H9 (cell line): ENCODE data around the gene GABBR2. TPM values are rescaled to one million over a fixed set of nuclear protein-coding genes. Genes with fewer than 3 reads are reported as not detected.

ENCODE experiments used
- DNase-seq: peaks from one replicate; pipeline ENCODE4 v3.0.0-alpha.2; 2017
- H2AFZ ChIP-seq: one replicate; pipeline ENCODE4 v1.6.1; 2013; ENCODE audit warnings: mild to moderate bottlenecking, low read length, control low read depth, moderate library complexity
- H2AK5ac ChIP-seq: 2 replicates; pipeline ENCODE4 v1.6.1; 2013; ENCODE audit warnings: low read length, control low read depth, mixed read lengths; ENCODE audit not compliant: insufficient read length
- H2BK120ac ChIP-seq: one replicate; pipeline ENCODE4 v1.6.1; 2013; ENCODE audit warnings: low read depth, mild to moderate bottlenecking, low read length, control low read depth, inconsistent platforms; ENCODE audit not compliant: poor library complexity, severe bottlenecking
- H2BK12ac ChIP-seq: 2 replicates; pipeline ENCODE4 v1.6.1; 2013; ENCODE audit warnings: low read length, control low read depth, mixed read lengths, low read depth; ENCODE audit not compliant: insufficient read length
- H2BK15ac ChIP-seq: 2 replicates; pipeline ENCODE4 v1.6.1; 2013; ENCODE audit warnings: low read depth, low read length, control low read depth
- H2BK20ac ChIP-seq: one replicate; pipeline ENCODE4 v1.6.1; 2013; ENCODE audit warnings: low read depth, mild to moderate bottlenecking, low read length, control low read depth, inconsistent platforms; ENCODE audit not compliant: poor library complexity, severe bottlenecking
- H2BK5ac ChIP-seq: 2 replicates; pipeline ENCODE4 v1.6.1; 2013; ENCODE audit warnings: low read length, control low read depth, mixed read lengths; ENCODE audit not compliant: insufficient read length
- H3K14ac ChIP-seq: 2 replicates; pipeline ENCODE4 v1.6.1; 2013; ENCODE audit warnings: low read length, control low read depth; ENCODE audit not compliant: insufficient read depth
- H3K18ac ChIP-seq: 2 replicates; pipeline ENCODE4 v1.6.1; 2013; ENCODE audit warnings: low read depth, mild to moderate bottlenecking, mixed read lengths, low read length, control low read depth; ENCODE audit not compliant: insufficient read length
- H3K23ac ChIP-seq: 2 replicates; pipeline ENCODE4 v1.6.1; 2013; ENCODE audit warnings: low read length, control low read depth, mixed read lengths, low read depth; ENCODE audit not compliant: insufficient read length
- H3K23me2 ChIP-seq: 2 replicates; pipeline ENCODE4 v1.6.1; 2013; ENCODE audit warnings: low read depth, mild to moderate bottlenecking, mixed read lengths, low read length, control low read depth; ENCODE audit not compliant: insufficient read length, poor library complexity, severe bottlenecking
- H3K27ac ChIP-seq: 2 replicates; pipeline ENCODE4 v1.5.1; 2013; ENCODE audit warnings: low read length, control low read depth, mixed read lengths, low read depth; ENCODE audit not compliant: insufficient read length
- H3K27me3 ChIP-seq: 2 replicates; pipeline ENCODE4 v1.6.1; 2013; ENCODE audit warnings: low read length, control low read depth, inconsistent platforms; ENCODE audit not compliant: insufficient read depth
- H3K4ac ChIP-seq: 2 replicates; pipeline ENCODE4 v1.6.1; 2013; ENCODE audit warnings: low read depth, mild to moderate bottlenecking, control low read depth, inconsistent platforms, low read length, moderate library complexity
- H3K4me1 ChIP-seq: 2 replicates; pipeline ENCODE4 v1.6.1; 2013; ENCODE audit warnings: low read length, control low read depth, inconsistent platforms; ENCODE audit not compliant: insufficient read depth
- H3K4me2 ChIP-seq: 2 replicates; pipeline ENCODE4 v1.6.1; 2013; ENCODE audit warnings: low read length, control low read depth, mixed read lengths; ENCODE audit not compliant: insufficient read length, insufficient read depth
- H3K56ac ChIP-seq: 2 replicates; pipeline ENCODE4 v1.6.1; 2013; ENCODE audit warnings: low read depth, mild to moderate bottlenecking, mixed read lengths, low read length, control low read depth; ENCODE audit not compliant: insufficient read length
- H3K79me1 ChIP-seq: 2 replicates; pipeline ENCODE4 v1.6.1; 2013; ENCODE audit warnings: low read depth, mild to moderate bottlenecking, moderate library complexity, low read length, control low read depth, inconsistent platforms; ENCODE audit not compliant: insufficient read depth, poor library complexity, severe bottlenecking
- H3K79me2 ChIP-seq: 2 replicates; pipeline ENCODE4 v1.6.1; 2013; ENCODE audit warnings: low read length, control low read depth, inconsistent platforms; ENCODE audit not compliant: insufficient read depth
- H3K9ac ChIP-seq: 2 replicates; pipeline ENCODE4 v1.6.1; 2013; ENCODE audit warnings: low read length, control low read depth, mixed read lengths; ENCODE audit not compliant: insufficient read length; ENCODE audit errors: extremely low read depth
- H3K9me3 ChIP-seq: one replicate; pipeline ENCODE4 v1.6.1; 2013; ENCODE audit warnings: low read depth, low read length, inconsistent platforms; ENCODE audit not compliant: control insufficient read depth
- H3T11ph ChIP-seq: one replicate; pipeline ENCODE4 v1.6.1; 2013; ENCODE audit warnings: mild to moderate bottlenecking, low read length, control low read depth, inconsistent platforms
- H4K20me1 ChIP-seq: one replicate; pipeline ENCODE4 v1.6.1; 2013; ENCODE audit not compliant: control insufficient read depth, insufficient read length, insufficient read depth
- H4K5ac ChIP-seq: 2 replicates; pipeline ENCODE4 v1.6.1; 2013; ENCODE audit warnings: low read depth, mild to moderate bottlenecking, mixed read lengths, low read length, control low read depth; ENCODE audit not compliant: insufficient read length
- H4K8ac ChIP-seq: replicated peaks from 2 replicates; pipeline ENCODE4 v1.6.1; 2013; ENCODE audit warnings: low read length, control low read depth, mixed read lengths, low read depth; ENCODE audit not compliant: insufficient read length
- H4K91ac ChIP-seq: 2 replicates; pipeline ENCODE4 v1.6.1; 2013; ENCODE audit warnings: low read depth, mild to moderate bottlenecking, moderate library complexity, mixed read lengths, low read length, control low read depth; ENCODE audit not compliant: insufficient read length
- H3K27ac Mint-ChIP-seq, 3 experiments: 2 replicates in 2 of 3; 3 replicates in 1 of 3; pipeline ENCODE4 v1.8.0; 2020 to 2021; ENCODE audit warnings: mixed read lengths in 3 of 3, mild to moderate bottlenecking in 1 of 3, moderate library complexity in 1 of 3
- H3K27me3 Mint-ChIP-seq: 2 replicates; pipeline ENCODE4 v1.8.0; 2021; ENCODE audit warnings: low read depth, mild to moderate bottlenecking, moderate library complexity, mixed read lengths
- H3K36me3 Mint-ChIP-seq, 3 experiments: 2 replicates in 2 of 3; 3 replicates in 1 of 3; pipeline ENCODE4 v1.8.0; 2020 to 2021; ENCODE audit warnings: low read depth in 3 of 3, mixed read lengths in 3 of 3; ENCODE audit not compliant: insufficient read depth in 1 of 3
- H3K4me1 Mint-ChIP-seq, 2 experiments: 2 replicates each; pipeline ENCODE4 v1.8.0; 2020; ENCODE audit warnings: mixed read lengths in 2 of 2
- H3K4me3 Mint-ChIP-seq, 2 experiments: 2 replicates in 1 of 2; 3 replicates in 1 of 2; pipeline ENCODE4 v1.8.0; 2020 to 2021; ENCODE audit warnings: mild to moderate bottlenecking in 2 of 2, mixed read lengths in 2 of 2, moderate library complexity in 1 of 2
- H3K9me3 Mint-ChIP-seq, 2 experiments: 2 replicates in 1 of 2; 3 replicates in 1 of 2; pipeline ENCODE4 v1.8.0; 2020; ENCODE audit warnings: mild to moderate bottlenecking in 2 of 2, mixed read lengths in 2 of 2, moderate library complexity in 1 of 2
- CTCF ChIP-seq: fragments of 200-600 bp; sonication (generic); conservative IDR thresholded peaks from 3 replicates; pipeline ENCODE4 v1.8.0; 2021; ENCODE audit warnings: antibody characterized with exemption, mild to moderate bottlenecking
- WGBS: extraction: QIAGEN DNeasy Blood & Tissue Kit; methylation state at CpG from one replicate; pipeline ENCODE4 v1.1.7; 2013; ENCODE audit warnings: missing lambda C conversion rate, low lambda C conversion rate, mixed read lengths; ENCODE audit not compliant: insufficient read length; ENCODE audit errors: extremely low coverage; 5-methylcytosine and 5-hydroxymethylcytosine counted together
- total RNA-seq: library from RNA; stranded (reverse); gene quantifications from 2 replicates; pipeline ENCODE4 v1.2.1, GENCODE V29; 2021

Gene GABBR2
- total RNA-seq, 1 experiment from 2014 or later, result 0.66 TPM

GRCh38 chr9:98518556-98518955, 190.2 kb downstream of the GABBR2 start:
- no peak overlapping the region for H2BK120ac ChIP-seq
- H3K4me1 Mint-ChIP-seq, result 0 out of 4 replicates have a peak, but pooled peaks cover 0 to 2% of the 10 kb centered on the region in 2 experiments
- no peaks in the 10 kb centered on the region for H3K9me3 ChIP-seq
- no peak overlapping the region for H4K91ac ChIP-seq
- no peaks in the 10 kb centered on the region for H4K20me1 ChIP-seq
- H2BK20ac ChIP-seq, result no peak overlapping the region
- H3K4me2 ChIP-seq, result no peak overlapping the region
- no peaks in the 10 kb centered on the region for H3K4me1 ChIP-seq
- H3K9ac ChIP-seq, result no peak overlapping the region
- H3K27me3 ChIP-seq, result no peaks in the 10 kb centered on the region
- no peak overlapping the region for H2AFZ ChIP-seq
- H3K56ac ChIP-seq, result no peak overlapping the region
- no peak overlapping the region for H2AK5ac ChIP-seq
- H2BK12ac ChIP-seq, result no peak overlapping the region
- H4K5ac ChIP-seq, result no peak overlapping the region
- no peaks in the 10 kb centered on the region for H3K79me1 ChIP-seq
- no peak overlapping the region for H3K4me3 Mint-ChIP-seq
- no peak overlapping the region for H3K4ac ChIP-seq
- H4K8ac ChIP-seq, result no peak overlapping the region
- H3K23ac ChIP-seq, result no peak overlapping the region
- H2BK5ac ChIP-seq, result no peak overlapping the region
- no CpG with 5 or more reads among the region's 6 CpGs for WGBS
- H3K9me3 Mint-ChIP-seq, result no peaks in the 10 kb centered on the region
- no peak overlapping the region for H2BK15ac ChIP-seq
- H3K27me3 Mint-ChIP-seq, result peaks cover 3% of the 10 kb centered on the region
- peak overlapping the region in 1 of 3 experiments; percentile 72; a peak in 1 of 7 replicates for H3K27ac Mint-ChIP-seq
- H3K27ac ChIP-seq, result no peak overlapping the region
- no peak overlapping the region for H3K18ac ChIP-seq
- H3K36me3 Mint-ChIP-seq, result peaks cover 0 to 2% (median 0%) of the 10 kb centered on the region in 3 experiments; a peak in 1 of 7 replicates
- peaks cover 3% of the 10 kb centered on the region for H3K23me2 ChIP-seq
- peak; percentile 20 for DNase-seq
- H3K14ac ChIP-seq, result no peak overlapping the region
- TF ChIP-seq CTCF, result no peak
- H3K79me2 ChIP-seq, result no peaks in the 10 kb centered on the region
- no peak overlapping the region for H3T11ph ChIP-seq
